Subcutaneous preadipocyte (primary cell): Measurements from ENCODE around the gene SMYD5. TPM values are rescaled to one million over a fixed set of nuclear protein-coding genes. Genes with fewer than 3 reads are reported as not detected.

ENCODE experiments used
- total RNA-seq: library from RNA; depleted of rRNA; stranded (reverse); fragments of >200 nt; gene quantifications from 2 replicates; pipeline ENCODE4 v1.2.3, GENCODE V29; 2012

The SMYD5 gene
- 21.7 and 25.6 TPM in 2 replicates for total RNA-seq

GRCh38 chr2:73214120-73215035 is at the start of gene SMYD5:
Gene SMYD5, plus strand, starts transcription at chr2:73214245. Its CDS starts 22 bp downstream, at chr2:73214267.

GRCh38 chr2:73202156-73203054 is 11.6 kb upstream of the SMYD5 start, which contains the start of gene NOTO:
Gene NOTO, plus strand, starts transcription at chr2:73202574. Its CDS starts 93 bp downstream, at chr2:73202667.

GRCh38 chr2:73233154-73233931 is 19.3 kb downstream of the SMYD5 start, which contains the start of gene PRADC1:
Gene PRADC1, minus strand, starts transcription at chr2:73233239. Its CDS starts 79 bp downstream, at chr2:73233160.

GRCh38 chr2:73233932-73234832 is 20.1 kb downstream of the SMYD5 start, which contains the start of gene CCT7:
Gene CCT7, plus strand, starts transcription at chr2:73234308. Its CDS starts 71 bp downstream, at chr2:73234379.

Other genes with a start within 250 kb of the SMYD5 start
- gene SFXN5, start 142.5 kb upstream of the SMYD5 start, total RNA-seq = 8.4 and 8.8 TPM in 2 replicates
- 27.6 and 29.8 TPM in 2 replicates for gene RAB11FIP5, start 101.3 kb upstream of the SMYD5 start, total RNA-seq
- not detected in 2 replicates for gene NOTO, start 11.7 kb upstream of the SMYD5 start, total RNA-seq
- 18.6 and 18.7 TPM in 2 replicates for gene PRADC1, start 19.0 kb downstream of the SMYD5 start, total RNA-seq
- gene CCT7, start 20.1 kb downstream of the SMYD5 start, total RNA-seq = 326 and 375 TPM in 2 replicates
- gene FBXO41, start 70.2 kb downstream of the SMYD5 start, total RNA-seq = 1.6 and 1.8 TPM in 2 replicates
- not detected in 2 replicates for gene EGR4, start 79.3 kb downstream of the SMYD5 start, total RNA-seq
- 12.9 and 24.0 TPM in 2 replicates for gene ALMS1, start 171.6 kb downstream of the SMYD5 start, total RNA-seq